T-cell (primary cell): ENCODE results near the gene C19orf47. TPM values are rescaled to one million over a fixed set of nuclear protein-coding genes. Genes with fewer than 3 reads are reported as not detected.
A peak's percentile ranks its signal among the peaks of the same experiment; 100 is the strongest.

Source experiments
- ATAC-seq, 4 experiments: fragments of 200-7000 bp in 3 of 4; fragments of 150-1000 bp in 1 of 4; cut with Tn5 transposase; replicated peaks in 1 of 4; 1 replicate in 3 of 4; 2 replicates in 1 of 4; pipeline ENCODE4 v1.10.0; 2021; ENCODE audit warnings: moderate library complexity in 3 of 4, mild to moderate bottlenecking in 2 of 4, moderate number of reproducible peaks in 1 of 4
- CTCF ChIA-PET, 2 donors: fragments of 300-600 bp; sonication (Branson Sonifier 250); formaldehyde crosslinking; loops; one replicate each; lab custom pipeline; 2022; ENCODE audit warnings: antibody characterized with exemption in 2 of 2; lab: Charles Lee
- POLR2A ChIA-PET, 2 donors: fragments of 300-600 bp; sonication (Branson Sonifier 250); formaldehyde crosslinking; loops; one replicate each; lab custom pipeline; 2022; ENCODE audit warnings: antibody characterized with exemption in 2 of 2; lab: Charles Lee
- DNase-seq, 35 experiments: peaks; one replicate each; pipeline versions ENCODE4 v3.0.0 to v3.0.0-alpha.2; 2013 to 2023
- H3K27ac ChIP-seq: one replicate; pipeline ENCODE4 v1.5.1; 2013; ENCODE audit warnings: low read length
- H3K27me3 ChIP-seq, 2 experiments: replicated peaks in 1 of 2; 1 replicate in 1 of 2; 2 replicates in 1 of 2; pipeline versions ENCODE4 v1.6.1 to v1.7.0; 2013; ENCODE audit warnings: low read length in 1 of 2, mixed read lengths in 1 of 2; ENCODE audit not compliant: control insufficient read depth in 2 of 2, insufficient read depth in 2 of 2; ENCODE audit errors: extremely low read depth in 1 of 2
- H3K36me3 ChIP-seq, 2 donors: 1 replicate in 1 of 2; 2 replicates in 1 of 2; pipeline versions ENCODE4 v1.6.1 to v1.7.0; 2013; ENCODE audit warnings: low read length in 1 of 2; ENCODE audit not compliant: control insufficient read depth in 2 of 2, insufficient read depth in 1 of 2; ENCODE audit errors: extremely low read depth in 1 of 2
- H3K4me1 ChIP-seq, 2 experiments: 1 replicate in 1 of 2; 2 replicates in 1 of 2; pipeline versions ENCODE4 v1.6.1 to v1.7.0; 2013; ENCODE audit warnings: low read length in 2 of 2, mixed read lengths in 1 of 2; ENCODE audit not compliant: insufficient read depth in 2 of 2, control insufficient read depth in 1 of 2; ENCODE audit errors: extremely low read depth in 1 of 2
- H3K4me3 ChIP-seq, 2 donors: 1 replicate in 1 of 2; 2 replicates in 1 of 2; pipeline versions ENCODE4 v1.5.1 to v1.7.0; 2013; ENCODE audit warnings: mild to moderate bottlenecking in 2 of 2, low read length in 1 of 2, moderate library complexity in 1 of 2; ENCODE audit not compliant: control insufficient read depth in 1 of 2; ENCODE audit errors: extremely low read depth in 1 of 2
- H3K9me3 ChIP-seq: 2 replicates; pipeline ENCODE4 v1.7.0; 2013
- H3K27ac Mint-ChIP-seq, 2 donors: one replicate each; pipeline ENCODE4 v1.8.0; 2020 to 2021; ENCODE audit warnings: mild to moderate bottlenecking in 2 of 2, mixed read lengths in 2 of 2
- H3K27me3 Mint-ChIP-seq, 2 donors: one replicate each; pipeline ENCODE4 v1.8.0; 2021 to 2022; ENCODE audit warnings: mixed read lengths in 2 of 2
- H3K36me3 Mint-ChIP-seq: one replicate; pipeline ENCODE4 v1.8.0; 2021; ENCODE audit warnings: mixed read lengths
- H3K4me1 Mint-ChIP-seq, 3 donors: one replicate each; pipeline ENCODE4 v1.8.0; 2020 to 2022; ENCODE audit warnings: mixed read lengths in 3 of 3, mild to moderate bottlenecking in 1 of 3
- H3K4me3 Mint-ChIP-seq, 3 donors: one replicate each; pipeline ENCODE4 v1.8.0; 2020 to 2022; ENCODE audit warnings: mild to moderate bottlenecking in 3 of 3, mixed read lengths in 3 of 3, moderate library complexity in 3 of 3
- H3K9me3 Mint-ChIP-seq, 3 donors: one replicate each; pipeline ENCODE4 v1.8.0; 2020 to 2022; ENCODE audit warnings: mixed read lengths in 3 of 3
- WGBS: methylation state at CpG from one replicate; pipeline ENCODE4 v1.1.5; 2013; ENCODE audit warnings: missing lambda C conversion rate; ENCODE audit not compliant: insufficient coverage; 5-methylcytosine and 5-hydroxymethylcytosine counted together
- total RNA-seq, 35 experiments: library from RNA in 6 of 35; stranded (reverse) in 6 of 35; fragments of 120-200 nt in 1 of 35; gene quantifications; one replicate each; pipeline versions ENCODE4 v1.2.1 to v1.2.4 and lab custom pipeline; 2013 to 2026

C19orf47 gene
- total RNA-seq, 5 donors from 2014 or later (not counting 1 experiment from before 2014, with no cell fraction given), result 12.4 to 14.8 (median 14.5) TPM

DNA sequence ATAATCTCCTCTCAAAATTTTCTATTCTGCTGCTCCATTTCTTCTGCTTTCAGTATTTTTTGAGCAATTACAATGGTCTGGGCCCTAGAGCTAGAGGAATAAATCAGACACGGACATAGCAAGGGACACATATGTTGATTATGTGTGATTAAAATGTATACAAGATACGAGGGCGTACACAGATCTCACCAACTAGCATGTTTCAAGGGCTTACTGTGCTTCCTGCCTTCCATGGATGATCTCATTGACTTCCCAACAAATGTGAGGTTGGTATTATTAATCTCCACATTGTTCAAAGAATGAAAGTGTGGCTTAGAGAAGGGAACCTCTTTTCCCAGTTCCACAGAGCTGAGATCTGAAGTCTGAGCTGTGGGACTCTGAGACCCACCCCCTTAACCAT is 9.4 kb upstream of the C19orf47 start:
- WGBS, result no CpG with 5 or more reads among the region's 3 CpGs
- H3K27me3 Mint-ChIP-seq, result no peaks in the 10 kb centered on the region
- peaks cover 22% of the 10 kb centered on the region for H3K36me3 Mint-ChIP-seq
- H3K9me3 Mint-ChIP-seq, result no peaks in the 10 kb centered on the region
- ATAC-seq, result no peak
- no peak overlapping the region for H3K27ac ChIP-seq
- H3K27me3 ChIP-seq, result no peaks in the 10 kb centered on the region
- no peak overlapping the region for H3K4me3 ChIP-seq
- H3K4me3 Mint-ChIP-seq, result no peak overlapping the region
- ChIA-PET CTCF (no interaction called here), POLR2A (no interaction called here)
- no peak for DNase-seq
- peaks cover 0 to 5% of the 10 kb centered on the region in 2 experiments for H3K4me1 ChIP-seq
- H3K27ac Mint-ChIP-seq, result no peak overlapping the region
- no peaks in the 10 kb centered on the region for H3K9me3 ChIP-seq
- peaks cover 6 to 8% of the 10 kb centered on the region in 2 donors for H3K36me3 ChIP-seq
- peaks cover 12 to 21% (median 13%) of the 10 kb centered on the region in 3 donors for H3K4me1 Mint-ChIP-seq

DNA sequence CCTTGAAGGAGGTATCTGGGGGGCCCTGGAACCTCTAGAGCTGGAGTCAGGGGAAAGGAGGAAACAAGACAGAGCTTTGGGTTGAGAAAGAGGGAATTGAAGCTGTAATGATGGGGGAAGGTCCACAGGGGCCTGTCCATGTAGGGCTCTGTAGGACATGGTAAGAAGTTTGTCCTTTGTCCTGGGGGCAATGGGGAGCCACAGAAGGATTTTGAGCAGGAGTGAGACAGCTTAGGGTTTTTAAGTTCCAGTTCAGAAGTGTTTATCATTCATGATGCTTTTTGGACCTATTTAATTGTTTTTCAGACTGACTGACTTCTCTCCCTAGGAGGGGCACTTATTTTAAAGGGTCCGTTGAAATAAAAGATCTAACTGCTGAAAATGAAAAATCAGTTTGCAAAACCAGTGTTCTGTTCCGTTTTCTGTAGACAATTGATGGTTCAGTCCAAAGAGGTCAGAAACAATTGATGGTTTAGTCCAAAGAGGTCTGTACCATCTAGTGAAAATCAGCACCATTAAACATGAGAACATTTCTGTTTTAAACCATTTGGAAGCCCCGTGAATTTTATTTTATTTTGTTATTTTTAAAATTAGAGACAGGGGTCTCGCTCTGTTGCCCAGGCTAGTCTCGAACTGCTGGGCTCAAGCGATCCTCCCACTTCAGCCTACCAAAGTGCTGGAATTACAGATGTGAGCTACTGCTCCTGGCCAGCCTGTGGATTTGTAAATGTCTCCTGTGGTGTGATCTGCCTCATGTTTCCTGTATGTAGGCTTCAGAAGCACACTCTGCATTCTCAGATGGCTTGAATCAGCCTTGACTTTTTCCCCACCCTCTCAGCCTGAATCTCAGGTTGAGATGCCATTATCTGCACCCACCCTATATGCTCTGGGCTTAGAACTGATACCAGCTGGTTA is 8.7 kb upstream of the C19orf47 start:
- peaks cover 12 to 21% (median 13%) of the 10 kb centered on the region in 3 donors for H3K4me1 Mint-ChIP-seq
- no peak overlapping the region for H3K27ac Mint-ChIP-seq
- CTCF ChIA-PET, result no interaction called here
- Histone ChIP-seq H3K4me1 (peaks cover 0 to 5% of the 10 kb centered on the region in 2 experiments), H3K27me3 (no peaks in the 10 kb centered on the region), H3K27ac (no peak overlapping the region), H3K36me3 (peaks cover 6 to 8% of the 10 kb centered on the region in 2 donors), H3K9me3 (no peaks in the 10 kb centered on the region), H3K4me3 (no peak overlapping the region)
- DNase-seq (no peak), ATAC-seq (no peak)
- WGBS, result 100% methylated on average over 2 of the region's 6 CpGs
- POLR2A ChIA-PET, result no interaction called here
- no peaks in the 10 kb centered on the region for H3K27me3 Mint-ChIP-seq
- peaks cover 22% of the 10 kb centered on the region for H3K36me3 Mint-ChIP-seq
- no peak overlapping the region for H3K4me3 Mint-ChIP-seq
- H3K9me3 Mint-ChIP-seq, result no peaks in the 10 kb centered on the region

DNA sequence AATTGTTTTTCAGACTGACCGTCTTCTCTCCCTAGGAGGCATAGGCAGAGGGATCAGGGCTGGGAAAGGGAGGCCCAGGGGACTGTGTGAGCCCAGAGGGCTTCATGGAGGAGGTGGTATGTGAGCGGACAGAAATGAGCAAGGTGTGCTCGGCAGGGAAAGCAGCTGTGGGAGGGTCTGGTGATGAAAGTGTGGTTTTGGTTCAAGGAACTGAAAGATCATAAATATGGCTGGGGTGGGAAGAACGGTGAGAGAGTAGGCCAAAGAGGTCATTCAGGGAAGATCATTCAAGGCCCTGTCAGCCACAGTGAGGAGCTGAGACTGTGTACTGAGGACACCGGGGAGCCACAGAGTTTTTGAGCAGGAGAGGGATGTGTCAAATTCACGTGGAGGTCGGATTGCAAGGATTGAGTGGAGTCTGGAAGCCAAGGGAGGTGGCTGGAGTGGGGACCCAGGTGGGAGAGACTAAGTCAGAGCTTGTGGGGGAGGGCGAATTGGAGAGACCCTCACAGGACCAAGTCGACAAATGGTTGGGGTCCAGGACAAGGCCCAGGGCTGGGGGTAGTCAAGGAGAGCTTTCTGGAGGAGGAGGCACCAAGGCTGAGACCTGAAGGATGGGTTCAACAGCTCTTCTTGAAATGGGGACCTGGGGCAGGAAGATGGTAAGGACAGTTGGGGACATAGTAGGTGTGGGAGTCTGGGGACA is 7.9 kb upstream of the C19orf47 start:
- DNase-seq (no peak), ATAC-seq (no peak)
- H3K9me3 Mint-ChIP-seq, result no peaks in the 10 kb centered on the region
- H3K27me3 Mint-ChIP-seq, result no peaks in the 10 kb centered on the region
- Histone ChIP-seq H3K36me3 (peaks cover 6 to 8% of the 10 kb centered on the region in 2 donors), H3K27ac (no peak overlapping the region), H3K4me1 (peaks cover 0 to 5% of the 10 kb centered on the region in 2 experiments), H3K4me3 (no peak overlapping the region), H3K27me3 (no peaks in the 10 kb centered on the region), H3K9me3 (no peaks in the 10 kb centered on the region)
- H3K4me3 Mint-ChIP-seq, result no peak overlapping the region
- peaks cover 6 to 22% (median 13%) of the 10 kb centered on the region in 3 donors for H3K4me1 Mint-ChIP-seq
- ChIA-PET CTCF (interaction anchor here in 1 of 2 donors (0.6 kb wide), 1 partner anchor 51 kb away, joined by 4 read pairs; no protein-coding TSS in a partner anchor), POLR2A (no interaction called here)
- H3K27ac Mint-ChIP-seq, result no peak overlapping the region
- H3K36me3 Mint-ChIP-seq, result peaks cover 19% of the 10 kb centered on the region
- 86% methylated on average over 8 of the region's 9 CpGs for WGBS

DNA sequence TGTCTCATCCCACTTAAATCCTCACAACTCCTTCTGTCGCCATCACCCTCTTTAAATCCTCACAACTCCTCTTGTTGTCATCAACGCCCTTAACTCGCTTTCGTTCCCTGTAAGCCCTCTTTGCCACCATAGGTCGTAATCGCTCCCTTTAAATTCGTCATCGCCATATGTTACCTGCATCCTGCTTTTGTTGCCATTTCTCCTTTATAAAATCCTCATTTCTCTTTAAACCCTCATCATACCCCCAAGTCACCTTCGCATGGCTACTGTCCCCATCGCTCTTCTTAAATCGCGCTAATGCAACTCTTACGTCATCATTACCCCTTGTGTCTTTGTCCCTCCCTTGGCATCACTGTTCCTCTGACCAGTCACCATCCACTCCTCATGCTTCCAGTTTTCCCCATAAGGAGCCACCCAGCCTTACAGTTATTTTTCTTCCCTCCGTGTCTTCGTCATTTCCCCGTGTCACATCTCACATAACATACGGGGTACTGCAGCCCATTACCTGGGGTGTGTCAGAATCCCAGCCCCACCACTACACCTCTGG is 837 bp upstream of the C19orf47 start:
- peak in 2 of 35 experiments; percentile 4 to 43 for DNase-seq
- 8% methylated on average over 15 of the region's 17 CpGs for WGBS
- H3K27me3 Mint-ChIP-seq, result no peaks in the 10 kb centered on the region

DNA sequence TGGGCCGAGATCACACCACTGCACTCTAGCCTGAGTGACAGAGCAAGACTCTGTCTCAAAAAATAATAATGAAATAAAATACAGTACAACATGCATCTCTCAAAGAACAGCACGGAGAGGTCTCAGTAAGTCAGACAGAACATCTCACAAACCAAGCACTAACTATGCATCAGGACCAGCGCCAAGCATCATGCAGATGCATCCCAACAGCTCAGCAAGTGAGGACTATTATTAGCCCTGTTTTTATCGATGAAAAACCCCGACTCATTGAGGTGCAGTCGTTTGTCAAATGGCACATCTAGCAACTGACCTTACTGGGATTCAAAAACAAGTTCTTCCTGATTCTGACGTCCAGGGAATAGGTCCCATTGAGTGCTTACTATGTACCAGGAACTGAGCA is 3.8 kb downstream of the C19orf47 start:
- no peaks in the 10 kb centered on the region for H3K27me3 ChIP-seq
- no peaks in the 10 kb centered on the region for H3K9me3 Mint-ChIP-seq
- H3K27me3 Mint-ChIP-seq, result no peaks in the 10 kb centered on the region
- H3K4me3 Mint-ChIP-seq, result no peak overlapping the region
- peaks cover 6 to 20% of the 10 kb centered on the region in 2 experiments for H3K4me1 ChIP-seq
- H3K36me3 Mint-ChIP-seq, result peaks cover 8% of the 10 kb centered on the region
- no peak for ATAC-seq
- peaks cover 0 to 9% of the 10 kb centered on the region in 2 donors for H3K36me3 ChIP-seq
- no peaks in the 10 kb centered on the region for H3K9me3 ChIP-seq
- ChIA-PET POLR2A (no interaction called here), CTCF (no interaction called here)
- no peak overlapping the region for H3K27ac Mint-ChIP-seq
- H3K4me3 ChIP-seq, result no peak overlapping the region
- DNase-seq, result no peak
- no peak overlapping the region for H3K27ac ChIP-seq
- 86% methylated on average over 5 of the region's 7 CpGs for WGBS
- H3K4me1 Mint-ChIP-seq, result peaks cover 32 to 34% (median 33%) of the 10 kb centered on the region in 3 donors

More for the DNA sequence above, 837 bp upstream of the C19orf47 start:
- peak overlapping the region; percentile 64 for H3K27ac ChIP-seq
- ATAC-seq, result no peak
- H3K27ac Mint-ChIP-seq, result peak overlapping the region; percentile 81 to 84
- peaks cover 29 to 35% (median 31%) of the 10 kb centered on the region in 3 donors for H3K4me1 Mint-ChIP-seq
- no peaks in the 10 kb centered on the region for H3K9me3 ChIP-seq
- peak overlapping the region; percentile 82 to 90 (median 85) for H3K4me3 Mint-ChIP-seq
- H3K36me3 Mint-ChIP-seq, result peaks cover 6% of the 10 kb centered on the region
- ChIA-PET CTCF (interaction anchor here in 1 of 2 donors (0.6 kb wide), 1 partner anchor 1949 kb away, joined by 3 read pairs; no protein-coding TSS in a partner anchor), POLR2A (no interaction called here)
- H3K9me3 Mint-ChIP-seq, result no peaks in the 10 kb centered on the region
- H3K36me3 ChIP-seq, result no peaks in the 10 kb centered on the region
- H3K4me3 ChIP-seq, result peak overlapping the region; percentile 68 to 72
- H3K27me3 ChIP-seq, result no peaks in the 10 kb centered on the region
- peaks cover 6 to 19% of the 10 kb centered on the region in 2 experiments for H3K4me1 ChIP-seq
